Stimulated activated memory B cell treated with anti-CD40 and anti-IgM and Interleukin-4, amounts not matched to agents 10 μg/mL and 1 μg/mL and 100 μg/mL, for 72 hours (primary cell): Measurements from ENCODE around the gene SPRTN.

Experiments used
- ATAC-seq: fragments of 150-1000 bp; cut with Tn5 transposase; 2 replicates; pipeline ENCODE4 v1.10.0; 2021
- H3K27ac Mint-ChIP-seq: one replicate; pipeline ENCODE4 v1.8.0; 2022; ENCODE audit warnings: mild to moderate bottlenecking, mixed read lengths
- H3K27me3 Mint-ChIP-seq: one replicate; pipeline ENCODE4 v1.8.0; 2022; ENCODE audit warnings: mixed read lengths
- H3K36me3 Mint-ChIP-seq: one replicate; pipeline ENCODE4 v1.8.0; 2022; ENCODE audit warnings: mixed read lengths
- H3K4me1 Mint-ChIP-seq: one replicate; pipeline ENCODE4 v1.8.0; 2022; ENCODE audit warnings: mixed read lengths
- H3K4me3 Mint-ChIP-seq: one replicate; pipeline ENCODE4 v1.8.0; 2022; ENCODE audit warnings: mild to moderate bottlenecking, moderate library complexity, mixed read lengths
- H3K9me3 Mint-ChIP-seq: one replicate; pipeline ENCODE4 v1.8.0; 2022; ENCODE audit warnings: mixed read lengths

SPRTN gene, protein sequence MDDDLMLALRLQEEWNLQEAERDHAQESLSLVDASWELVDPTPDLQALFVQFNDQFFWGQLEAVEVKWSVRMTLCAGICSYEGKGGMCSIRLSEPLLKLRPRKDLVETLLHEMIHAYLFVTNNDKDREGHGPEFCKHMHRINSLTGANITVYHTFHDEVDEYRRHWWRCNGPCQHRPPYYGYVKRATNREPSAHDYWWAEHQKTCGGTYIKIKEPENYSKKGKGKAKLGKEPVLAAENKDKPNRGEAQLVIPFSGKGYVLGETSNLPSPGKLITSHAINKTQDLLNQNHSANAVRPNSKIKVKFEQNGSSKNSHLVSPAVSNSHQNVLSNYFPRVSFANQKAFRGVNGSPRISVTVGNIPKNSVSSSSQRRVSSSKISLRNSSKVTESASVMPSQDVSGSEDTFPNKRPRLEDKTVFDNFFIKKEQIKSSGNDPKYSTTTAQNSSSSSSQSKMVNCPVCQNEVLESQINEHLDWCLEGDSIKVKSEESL

DNA sequence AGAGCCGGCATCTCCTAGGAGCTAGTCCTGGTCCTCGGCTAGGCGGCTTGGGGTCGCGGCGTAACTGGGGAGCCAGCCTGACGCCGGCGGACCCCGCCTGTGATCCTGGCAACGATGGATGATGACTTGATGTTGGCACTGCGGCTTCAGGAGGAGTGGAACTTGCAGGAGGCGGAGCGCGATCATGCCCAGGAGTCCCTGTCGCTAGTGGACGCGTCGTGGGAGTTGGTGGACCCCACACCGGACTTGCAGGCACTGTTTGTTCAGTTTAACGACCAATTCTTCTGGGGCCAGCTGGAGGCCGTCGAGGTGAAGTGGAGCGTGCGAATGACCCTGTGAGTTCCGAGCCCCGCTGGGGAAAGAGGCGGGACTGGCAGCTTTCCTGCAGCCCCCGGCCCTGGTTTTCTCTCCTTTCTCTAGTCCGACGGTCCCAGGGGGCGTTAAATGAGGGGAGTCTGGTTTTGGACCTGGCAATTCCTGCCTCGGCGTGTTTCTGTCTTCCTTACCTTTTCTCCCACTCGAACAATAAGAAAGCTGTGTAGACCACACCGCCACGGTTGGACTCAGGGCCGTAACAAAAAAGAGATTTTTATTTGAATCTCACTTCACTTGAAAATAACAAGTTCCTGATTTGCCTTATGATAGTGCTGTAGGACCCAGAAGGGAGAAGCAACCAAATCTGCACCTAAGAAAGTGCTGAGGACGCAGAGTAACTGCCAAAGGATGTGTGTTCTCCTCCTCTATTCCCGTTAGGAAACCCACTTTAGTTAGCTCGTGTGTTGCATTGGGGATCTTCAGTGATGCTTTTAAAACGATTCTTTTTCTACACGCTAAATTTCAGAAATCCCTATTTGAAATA is at the start of gene SPRTN:
Gene SPRTN (plus strand): TSS at position 24 of the 859 bp plus-strand sequence. CDS start 91 bp downstream, at position 115.
- Mint-ChIP-seq H3K4me3 (peak within 1 kb of the TSS; percentile 91), H3K4me1 (peaks cover 56% of the 10 kb centered on the region), H3K9me3 (no peaks in the 10 kb centered on the region), H3K36me3 (peaks cover 20% of the 10 kb centered on the region), H3K27me3 (no peaks in the 10 kb centered on the region), H3K27ac (peak within 1 kb of the TSS; percentile 92)
- ATAC-seq, result peak; percentile 31

DNA sequence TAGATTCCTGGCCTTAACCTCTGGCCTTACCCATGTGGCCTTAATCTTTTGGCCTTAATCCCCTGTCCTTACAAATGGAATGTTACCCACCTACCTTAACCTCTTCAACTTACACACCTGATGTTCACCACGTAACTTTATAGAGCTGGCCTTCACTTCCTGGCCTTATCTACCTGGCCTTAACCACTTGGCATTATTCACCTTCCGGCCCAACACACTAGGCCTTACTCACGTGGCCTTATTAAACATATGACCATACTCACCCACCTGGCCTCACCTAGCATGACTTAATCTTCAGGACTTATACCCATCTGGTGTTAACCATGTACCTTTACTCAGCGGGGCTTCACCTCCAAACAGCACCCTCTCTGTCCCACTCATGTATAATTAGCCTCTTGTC is 42.2 kb upstream of the SPRTN start:
- Mint-ChIP-seq H3K9me3 (no peaks in the 10 kb centered on the region), H3K36me3 (no peaks in the 10 kb centered on the region), H3K27ac (no peak overlapping the region), H3K27me3 (no peaks in the 10 kb centered on the region), H3K4me1 (no peaks in the 10 kb centered on the region), H3K4me3 (no peak overlapping the region)
- no peak for ATAC-seq

DNA sequence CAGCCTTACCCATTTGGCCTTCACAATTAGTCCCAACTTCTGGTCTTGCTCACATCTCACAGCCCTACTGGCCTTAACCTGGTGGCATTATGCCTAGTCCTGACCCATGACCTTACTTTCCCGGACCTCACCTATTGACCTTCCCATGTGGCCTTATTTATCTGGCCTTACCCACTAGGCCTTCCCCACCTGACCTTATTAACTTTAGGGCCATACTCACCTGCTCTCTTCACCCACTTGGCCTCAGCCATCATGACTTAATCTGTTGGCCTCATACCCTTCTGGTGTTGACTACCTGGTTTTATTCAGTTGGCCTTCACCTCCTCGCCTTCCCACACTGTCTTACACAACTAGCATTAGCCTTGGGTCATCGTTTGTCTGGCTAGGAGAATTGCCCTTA is 36.1 kb upstream of the SPRTN start:
- Mint-ChIP-seq H3K27ac (no peak overlapping the region), H3K4me1 (no peaks in the 10 kb centered on the region), H3K9me3 (no peaks in the 10 kb centered on the region), H3K36me3 (no peaks in the 10 kb centered on the region), H3K27me3 (no peaks in the 10 kb centered on the region), H3K4me3 (no peak overlapping the region)
- no peak for ATAC-seq

DNA sequence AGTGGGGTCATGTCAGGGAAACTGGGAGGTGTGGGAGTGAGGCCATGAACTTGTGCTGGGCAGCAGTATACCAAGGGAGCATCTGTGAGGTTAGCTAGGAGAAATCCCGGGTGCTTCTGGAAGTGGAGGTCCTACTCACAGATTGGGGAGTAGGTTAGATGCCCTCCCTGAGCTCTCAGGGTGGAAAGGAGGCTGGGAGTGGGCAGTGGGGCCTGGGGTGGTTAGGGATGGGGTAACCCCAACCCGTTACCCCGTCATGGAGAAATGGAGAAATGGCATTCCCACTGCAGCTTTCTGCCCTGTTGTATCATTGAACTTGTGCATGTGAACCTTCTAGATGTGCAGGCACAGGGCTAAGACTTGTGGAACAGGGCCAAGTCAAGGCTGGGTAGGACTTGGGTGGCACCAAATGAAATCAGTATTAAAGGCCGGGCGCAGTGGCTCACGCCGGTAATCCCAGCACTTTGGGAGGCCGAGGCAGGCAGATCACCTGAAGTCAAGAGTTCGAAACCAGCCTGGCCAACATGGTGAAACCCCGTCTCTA is 27.6 kb upstream of the SPRTN start:
- no peak for ATAC-seq
- Mint-ChIP-seq H3K27ac (no peak overlapping the region), H3K4me3 (no peak overlapping the region), H3K9me3 (no peaks in the 10 kb centered on the region), H3K36me3 (no peaks in the 10 kb centered on the region), H3K27me3 (no peaks in the 10 kb centered on the region), H3K4me1 (no peaks in the 10 kb centered on the region)

DNA sequence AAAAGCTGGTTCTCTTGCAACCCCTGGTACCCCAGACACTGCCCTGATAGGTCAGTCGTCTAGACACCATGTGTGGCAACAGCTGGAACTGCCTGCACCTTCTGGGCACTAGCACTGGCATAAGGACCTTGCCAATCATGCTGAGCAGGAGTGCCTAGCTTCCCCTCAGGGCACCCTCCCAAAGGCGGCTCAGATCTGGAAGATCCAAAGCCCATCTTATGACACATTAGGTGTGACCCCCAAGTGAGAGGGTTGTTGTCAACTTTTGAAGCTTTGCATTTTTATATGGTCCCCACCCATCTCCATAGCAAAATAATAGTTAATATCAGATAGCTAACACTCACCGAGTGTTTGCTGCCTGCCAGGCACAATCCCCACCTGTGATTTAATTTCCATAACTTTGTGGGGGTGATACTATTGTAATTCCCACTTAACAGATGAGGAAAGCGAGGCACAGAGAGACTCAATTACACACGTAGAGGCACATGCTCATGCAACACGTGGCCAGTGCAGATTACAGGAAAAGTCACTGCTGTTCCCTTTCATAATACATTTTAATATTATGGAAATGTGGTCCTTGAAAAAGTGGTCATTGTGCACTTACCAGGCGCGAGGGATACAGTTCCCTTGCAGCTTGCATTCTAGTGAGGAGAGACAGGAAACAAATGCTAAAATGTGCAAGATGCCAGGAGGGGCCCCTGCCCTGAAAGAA is 26.2 kb upstream of the SPRTN start:
- H3K27ac Mint-ChIP-seq, result no peak overlapping the region
- H3K27me3 Mint-ChIP-seq, result no peaks in the 10 kb centered on the region
- peaks cover 6% of the 10 kb centered on the region for H3K4me1 Mint-ChIP-seq
- H3K9me3 Mint-ChIP-seq, result no peaks in the 10 kb centered on the region
- H3K36me3 Mint-ChIP-seq, result no peaks in the 10 kb centered on the region
- H3K4me3 Mint-ChIP-seq, result no peak overlapping the region
- no peak for ATAC-seq

DNA sequence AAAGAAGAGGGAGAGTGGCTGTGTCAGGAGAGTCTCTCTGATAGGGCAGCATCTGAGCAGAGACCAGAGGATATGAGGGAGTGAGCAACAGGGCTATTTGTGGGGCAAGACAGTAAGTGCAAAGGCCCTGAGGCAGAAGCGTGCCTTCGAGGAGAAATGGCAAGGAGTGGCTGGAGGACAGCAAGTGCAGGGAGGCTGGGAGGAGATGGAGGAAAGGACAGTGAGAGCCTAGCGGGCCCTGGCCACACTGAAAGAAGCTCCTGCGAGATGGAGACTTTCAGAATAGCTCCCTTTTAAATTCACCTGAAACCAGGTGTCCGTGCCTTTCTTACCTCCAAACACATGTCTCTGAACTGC is 25.7 kb upstream of the SPRTN start:
- Mint-ChIP-seq H3K27me3 (no peaks in the 10 kb centered on the region), H3K9me3 (no peaks in the 10 kb centered on the region), H3K4me3 (no peak overlapping the region), H3K36me3 (no peaks in the 10 kb centered on the region), H3K27ac (no peak overlapping the region), H3K4me1 (peaks cover 6% of the 10 kb centered on the region)
- no peak for ATAC-seq

DNA sequence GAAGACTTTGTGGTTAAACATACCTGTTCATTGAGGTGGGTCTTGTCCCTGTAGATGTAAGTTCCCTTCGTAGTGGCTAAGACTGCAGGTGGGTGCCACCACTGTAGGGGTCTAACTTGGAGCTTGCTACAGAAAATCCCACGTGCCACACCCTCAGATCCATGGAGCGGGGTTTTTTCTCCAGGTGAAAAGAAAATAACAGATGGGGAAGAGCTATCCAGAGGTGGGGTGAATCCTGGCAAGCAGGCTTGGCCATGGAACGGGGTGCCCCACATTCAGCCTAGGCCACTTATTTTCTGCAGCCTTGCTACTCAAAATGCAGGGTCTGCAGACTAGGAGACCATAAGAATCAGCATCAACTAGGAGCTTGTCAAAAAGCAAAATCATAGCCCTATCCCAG is 24.4 kb upstream of the SPRTN start:
- Mint-ChIP-seq H3K4me1 (peaks cover 6% of the 10 kb centered on the region), H3K4me3 (no peak overlapping the region), H3K27me3 (no peaks in the 10 kb centered on the region), H3K36me3 (no peaks in the 10 kb centered on the region), H3K9me3 (no peaks in the 10 kb centered on the region), H3K27ac (no peak overlapping the region)
- no peak for ATAC-seq

DNA sequence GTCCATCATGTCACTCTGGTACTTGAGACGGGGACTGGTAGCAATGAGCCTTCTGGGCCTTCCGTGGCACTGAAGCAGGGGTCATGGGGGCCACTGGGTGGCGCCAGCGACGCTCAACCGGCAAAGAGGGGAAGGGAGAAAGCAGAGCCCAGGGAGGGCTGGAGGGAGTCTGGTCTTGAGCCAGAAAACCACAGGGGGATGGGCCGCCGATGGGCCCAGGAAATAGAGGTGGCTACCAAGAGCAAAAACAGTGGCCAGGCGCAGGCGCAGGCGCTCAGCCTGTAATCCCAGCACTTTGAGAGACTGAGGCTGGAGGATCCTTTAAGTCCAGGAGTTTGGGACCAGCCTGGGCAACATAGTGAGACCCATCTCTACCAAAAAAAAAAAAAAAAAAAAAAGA is 22.2 kb upstream of the SPRTN start:
- H3K4me3 Mint-ChIP-seq, result no peak overlapping the region
- ATAC-seq, result peak; percentile 70
- no peak overlapping the region for H3K27ac Mint-ChIP-seq
- no peaks in the 10 kb centered on the region for H3K27me3 Mint-ChIP-seq
- H3K9me3 Mint-ChIP-seq, result no peaks in the 10 kb centered on the region
- no peaks in the 10 kb centered on the region for H3K36me3 Mint-ChIP-seq
- H3K4me1 Mint-ChIP-seq, result peaks cover 6% of the 10 kb centered on the region

DNA sequence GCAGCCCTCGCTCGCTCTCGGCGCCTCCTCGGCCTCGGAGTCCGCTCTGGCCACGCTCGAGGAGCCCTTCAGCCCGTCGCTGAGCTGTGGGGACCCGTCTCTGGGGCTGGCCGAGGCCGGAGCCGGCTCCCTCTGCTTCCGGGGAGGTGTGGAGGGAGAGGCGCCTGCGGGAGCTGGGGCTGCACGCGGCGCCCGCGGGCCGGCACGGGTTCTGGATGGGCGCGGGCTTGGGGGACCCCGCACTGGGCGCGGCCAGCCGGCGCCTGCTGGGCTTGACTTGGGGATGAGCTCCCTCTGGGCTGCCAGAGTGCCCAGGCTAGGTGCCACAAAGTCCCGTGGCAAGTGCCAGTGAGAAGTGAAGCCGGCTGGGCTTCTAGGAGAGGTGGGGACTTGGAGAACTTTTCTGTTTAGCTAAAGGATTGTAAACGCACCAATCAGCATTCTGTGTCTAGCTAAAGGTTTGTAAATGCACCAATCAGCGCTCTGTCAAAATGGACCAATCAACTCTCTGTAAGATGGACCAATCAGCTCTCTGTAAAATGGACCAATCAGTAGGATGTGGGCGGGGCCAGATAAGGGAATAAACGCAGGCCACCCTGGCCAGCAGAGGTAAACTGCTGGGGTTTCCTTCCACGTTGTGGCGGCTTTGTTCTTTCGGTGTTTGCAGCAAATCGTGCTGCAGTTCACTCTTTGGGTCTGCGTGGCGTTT is 20.6 kb upstream of the SPRTN start:
- Mint-ChIP-seq H3K27me3 (no peaks in the 10 kb centered on the region), H3K4me1 (peaks cover 6% of the 10 kb centered on the region), H3K9me3 (no peaks in the 10 kb centered on the region), H3K27ac (no peak overlapping the region), H3K36me3 (no peaks in the 10 kb centered on the region), H3K4me3 (no peak overlapping the region)
- no peak for ATAC-seq

DNA sequence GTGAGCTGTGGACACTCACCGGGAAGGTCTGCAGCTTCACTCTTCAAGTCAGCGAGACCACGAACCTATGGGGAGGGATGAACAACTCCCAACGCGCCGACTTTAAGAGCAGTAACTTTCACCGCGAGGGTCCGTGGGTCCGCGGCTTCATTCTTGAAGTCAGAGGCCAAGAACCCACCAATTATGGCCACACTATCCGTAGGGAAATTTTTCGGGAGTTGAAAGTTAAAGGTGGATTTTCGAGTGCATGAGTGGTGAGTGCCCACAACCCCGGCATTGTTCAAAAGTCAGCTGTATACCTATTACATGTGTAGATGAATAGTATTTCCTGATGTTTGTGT is 20.1 kb upstream of the SPRTN start:
- no peaks in the 10 kb centered on the region for H3K27me3 Mint-ChIP-seq
- no peak overlapping the region for H3K27ac Mint-ChIP-seq
- no peak for ATAC-seq
- H3K4me1 Mint-ChIP-seq, result peaks cover 6% of the 10 kb centered on the region
- H3K36me3 Mint-ChIP-seq, result no peaks in the 10 kb centered on the region
- H3K4me3 Mint-ChIP-seq, result no peak overlapping the region
- no peaks in the 10 kb centered on the region for H3K9me3 Mint-ChIP-seq

DNA sequence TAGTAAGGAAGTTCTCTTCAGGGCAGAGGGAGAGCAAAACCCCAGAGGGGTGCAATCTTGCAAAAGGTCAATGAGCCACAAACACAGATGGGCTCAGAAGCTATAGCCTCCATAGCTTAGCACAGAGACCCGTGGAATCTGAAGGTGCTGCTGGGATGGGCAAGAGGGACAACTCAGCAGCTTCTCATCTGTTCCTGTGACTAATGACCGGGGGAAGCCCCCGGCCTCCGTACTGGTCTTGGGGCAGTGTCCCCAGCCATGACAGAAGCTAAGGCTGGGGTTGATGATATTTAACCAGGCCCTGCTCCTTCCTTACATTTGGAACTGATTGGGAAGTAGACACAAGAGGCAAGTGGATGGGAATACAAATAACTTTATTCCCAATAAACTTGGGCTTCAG is 19.5 kb upstream of the SPRTN start:
- no peaks in the 10 kb centered on the region for H3K36me3 Mint-ChIP-seq
- H3K4me1 Mint-ChIP-seq, result peaks cover 6% of the 10 kb centered on the region
- no peaks in the 10 kb centered on the region for H3K9me3 Mint-ChIP-seq
- H3K4me3 Mint-ChIP-seq, result no peak overlapping the region
- H3K27ac Mint-ChIP-seq, result no peak overlapping the region
- ATAC-seq, result no peak
- H3K27me3 Mint-ChIP-seq, result no peaks in the 10 kb centered on the region

DNA sequence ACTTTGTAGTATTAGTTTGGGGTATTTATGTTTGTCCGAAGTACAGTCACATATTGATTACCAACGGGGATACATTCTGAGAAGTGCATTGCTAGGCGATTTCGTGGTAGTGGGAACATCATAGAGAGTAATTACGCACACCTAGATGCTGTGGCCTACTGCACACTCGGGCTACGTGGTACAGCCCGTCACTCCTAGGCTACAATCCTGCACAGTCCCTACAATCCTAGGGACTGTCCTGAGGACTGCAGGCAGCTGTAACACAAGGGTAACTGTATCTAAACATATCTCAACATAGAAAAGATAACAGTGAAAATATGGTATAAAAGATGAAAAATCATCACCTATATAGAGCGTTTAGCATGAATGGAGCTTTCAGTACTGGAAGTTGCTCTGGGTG is 19.0 kb upstream of the SPRTN start:
- Mint-ChIP-seq H3K27me3 (no peaks in the 10 kb centered on the region), H3K9me3 (no peaks in the 10 kb centered on the region), H3K36me3 (no peaks in the 10 kb centered on the region), H3K27ac (no peak overlapping the region), H3K4me1 (peaks cover 6% of the 10 kb centered on the region), H3K4me3 (no peak overlapping the region)
- no peak for ATAC-seq

DNA sequence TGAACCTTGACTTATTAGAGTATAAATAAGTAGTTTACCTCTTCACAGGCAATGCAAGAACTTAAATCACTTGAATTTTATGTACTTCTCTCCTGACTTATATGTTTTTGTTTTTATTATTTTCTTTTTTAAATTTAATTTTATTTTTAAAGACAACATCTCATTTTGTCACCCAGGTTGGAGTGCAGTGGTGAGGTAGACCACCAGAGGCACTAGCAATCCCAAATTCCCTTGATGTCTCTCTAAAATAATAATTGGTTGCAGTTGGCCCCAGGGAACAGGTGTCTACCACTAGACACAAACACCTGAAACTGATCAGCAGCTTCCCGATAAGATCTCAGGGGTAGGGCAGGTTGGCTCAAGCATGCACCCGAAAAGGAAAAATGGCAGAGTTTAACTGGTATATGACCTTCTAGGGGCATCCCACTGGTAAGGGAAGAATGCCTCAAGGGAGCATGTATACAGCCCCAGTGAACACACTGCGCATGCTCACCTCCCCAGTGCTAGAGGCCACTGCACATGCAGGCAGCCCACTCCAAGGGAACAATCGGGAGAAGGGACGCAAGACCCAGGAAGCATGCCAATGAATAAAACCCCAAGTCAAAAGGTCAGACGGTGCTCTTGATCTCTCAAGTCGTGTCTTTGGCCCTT is 15.1 kb upstream of the SPRTN start:
- no peak for ATAC-seq
- no peak overlapping the region for H3K27ac Mint-ChIP-seq
- H3K36me3 Mint-ChIP-seq, result no peaks in the 10 kb centered on the region
- H3K4me3 Mint-ChIP-seq, result no peak overlapping the region
- no peaks in the 10 kb centered on the region for H3K27me3 Mint-ChIP-seq
- no peaks in the 10 kb centered on the region for H3K4me1 Mint-ChIP-seq
- no peaks in the 10 kb centered on the region for H3K9me3 Mint-ChIP-seq

DNA sequence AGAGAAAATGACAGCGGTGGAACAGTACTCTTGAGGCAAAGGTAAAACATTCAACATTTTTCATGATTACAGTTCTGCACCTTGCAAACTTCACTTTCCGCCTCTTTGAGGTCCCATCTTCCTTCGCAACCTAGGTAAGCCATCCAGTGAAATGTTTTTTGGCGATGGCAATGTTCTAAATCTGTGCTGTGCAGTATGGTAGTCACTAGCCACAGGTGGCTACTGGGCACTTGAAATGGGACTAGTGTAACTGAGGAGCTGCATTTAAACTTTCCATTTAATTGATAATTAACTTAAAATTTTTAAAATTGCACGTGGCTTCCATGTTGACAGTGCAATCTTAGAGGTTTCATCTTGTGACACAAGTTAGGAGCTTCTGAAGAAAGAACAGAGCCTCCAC is 13.4 kb upstream of the SPRTN start:
- H3K4me1 Mint-ChIP-seq, result peaks cover 7% of the 10 kb centered on the region
- no peak overlapping the region for H3K4me3 Mint-ChIP-seq
- no peaks in the 10 kb centered on the region for H3K36me3 Mint-ChIP-seq
- H3K27ac Mint-ChIP-seq, result no peak overlapping the region
- no peaks in the 10 kb centered on the region for H3K9me3 Mint-ChIP-seq
- ATAC-seq, result no peak
- no peaks in the 10 kb centered on the region for H3K27me3 Mint-ChIP-seq
